ENCODE results near the gene POU6F2.

Gene POU6F2

DNA sequence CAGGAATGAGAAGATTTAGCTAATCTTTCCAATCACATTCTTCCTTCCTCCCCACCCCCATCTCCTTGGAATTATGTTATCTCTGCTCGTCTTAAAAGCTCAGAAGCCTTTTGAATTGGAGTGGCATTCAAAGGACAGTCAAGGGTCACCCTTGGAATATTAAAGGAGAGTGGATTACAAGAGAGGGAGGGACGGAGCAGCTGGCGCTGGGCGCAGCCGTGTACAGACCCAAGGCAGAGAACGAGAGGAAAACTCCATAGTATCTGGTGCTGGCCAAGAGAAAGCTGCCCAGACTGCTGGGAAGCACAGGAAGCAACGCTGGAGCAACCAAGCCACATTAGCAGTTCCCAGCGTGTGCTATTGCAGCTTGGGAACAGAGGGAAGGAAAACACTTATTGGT, 95.7 kb downstream of the POU6F2 start:
- no peak for DNase-seq

DNA sequence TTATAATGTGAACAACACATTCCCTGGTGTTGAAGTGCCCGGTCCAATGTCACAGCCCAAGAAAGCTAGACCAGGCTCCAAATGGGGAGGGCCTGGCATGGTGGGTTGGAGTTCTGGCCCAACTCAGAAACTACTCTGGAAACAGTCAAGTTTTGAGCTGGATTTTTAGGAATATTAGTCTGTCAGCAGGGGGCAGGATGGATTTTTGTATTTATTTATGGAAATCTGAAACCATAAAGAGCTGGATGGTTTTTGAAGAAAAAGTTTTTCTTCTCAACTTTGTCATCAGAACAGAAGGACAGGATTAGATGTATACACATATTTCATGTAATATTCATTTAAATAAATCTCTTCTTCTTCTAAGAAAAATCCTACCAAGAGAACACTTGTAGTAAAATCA, 97.5 kb downstream of the POU6F2 start:
- no peak for DNase-seq

DNA sequence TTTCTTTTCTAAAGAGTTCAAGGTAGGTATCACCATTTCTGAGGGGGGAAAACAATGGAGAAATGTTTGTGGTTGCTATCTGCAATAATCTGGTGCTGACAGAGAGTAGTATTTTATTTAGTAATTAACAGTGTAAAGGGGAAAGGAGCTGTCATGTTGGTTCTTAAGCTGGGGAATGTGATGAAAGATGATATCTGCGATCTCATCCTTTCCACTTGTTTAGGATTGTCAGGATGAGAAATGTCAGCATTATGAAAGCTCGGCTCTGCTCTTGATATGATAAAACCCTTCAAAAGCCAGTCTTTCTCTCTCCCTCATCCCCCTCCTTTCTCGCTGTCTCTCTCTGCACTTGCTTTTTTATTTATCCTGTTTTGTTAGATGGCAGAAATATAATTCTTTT, 106.1 kb downstream of the POU6F2 start:
- no peak for DNase-seq

DNA sequence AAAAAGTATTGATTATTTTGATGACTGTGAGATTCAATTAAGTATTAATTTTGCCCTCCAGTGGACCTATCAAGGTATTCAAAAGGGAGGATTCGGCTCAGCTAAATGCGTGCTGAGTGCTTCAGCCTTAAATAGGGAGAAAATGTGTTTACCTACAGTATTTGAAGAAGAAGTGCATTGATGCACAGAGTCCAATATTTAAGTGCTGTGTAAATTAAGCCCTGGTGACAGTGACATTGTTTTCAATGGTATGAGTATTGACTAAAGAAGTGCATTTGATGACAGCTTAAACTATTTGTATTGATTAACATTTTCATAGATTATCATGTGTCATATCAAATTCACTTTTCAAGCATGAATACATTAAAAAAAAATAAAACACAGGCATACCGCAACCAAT, 106.6 kb downstream of the POU6F2 start:
- DNase-seq: peak; percentile 12

DNA sequence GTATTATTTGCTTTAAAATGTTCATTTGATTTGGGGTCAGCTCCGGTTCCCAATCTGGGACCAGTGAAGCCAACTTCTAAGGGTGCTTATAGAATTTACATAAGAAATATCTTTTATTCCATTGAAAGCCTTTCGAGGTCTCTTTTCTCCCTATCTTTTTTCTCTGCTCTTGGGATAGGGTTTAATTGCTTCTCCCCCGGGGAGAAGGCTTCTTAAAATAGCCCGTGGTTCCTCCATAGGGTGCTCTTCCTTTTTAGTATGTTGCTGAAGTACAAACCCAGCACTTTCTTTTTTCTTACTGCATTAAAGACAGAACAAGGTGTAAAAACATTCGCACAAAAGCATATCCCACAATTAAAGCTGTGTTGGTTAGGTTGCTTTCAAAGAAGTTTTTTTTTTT, 107.5 kb downstream of the POU6F2 start:
- DNase-seq: no peak

DNA sequence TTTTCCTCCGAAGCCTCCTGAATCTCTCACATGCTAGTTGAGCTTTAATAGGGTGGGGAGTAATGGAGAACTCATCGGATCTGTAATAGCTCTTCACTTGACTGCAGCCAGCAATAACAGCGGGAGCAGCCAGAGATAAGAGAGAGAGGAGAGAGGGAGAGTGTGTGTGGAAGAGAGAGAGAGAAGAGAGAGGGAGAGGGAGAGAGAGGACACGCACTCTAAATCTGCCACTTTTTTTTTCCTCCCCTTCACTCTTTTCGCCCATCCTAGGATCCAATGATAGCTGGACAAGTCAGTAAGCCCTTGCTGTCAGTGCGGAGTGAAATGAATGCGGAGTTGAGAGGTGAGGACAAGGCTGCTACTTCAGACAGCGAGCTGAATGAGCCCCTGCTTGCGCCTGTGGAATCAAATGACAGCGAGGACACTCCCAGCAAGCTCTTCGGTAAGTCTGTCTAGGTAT, 107.9 kb downstream of the POU6F2 start:
- DNase-seq: peak; percentile 25

DNA sequence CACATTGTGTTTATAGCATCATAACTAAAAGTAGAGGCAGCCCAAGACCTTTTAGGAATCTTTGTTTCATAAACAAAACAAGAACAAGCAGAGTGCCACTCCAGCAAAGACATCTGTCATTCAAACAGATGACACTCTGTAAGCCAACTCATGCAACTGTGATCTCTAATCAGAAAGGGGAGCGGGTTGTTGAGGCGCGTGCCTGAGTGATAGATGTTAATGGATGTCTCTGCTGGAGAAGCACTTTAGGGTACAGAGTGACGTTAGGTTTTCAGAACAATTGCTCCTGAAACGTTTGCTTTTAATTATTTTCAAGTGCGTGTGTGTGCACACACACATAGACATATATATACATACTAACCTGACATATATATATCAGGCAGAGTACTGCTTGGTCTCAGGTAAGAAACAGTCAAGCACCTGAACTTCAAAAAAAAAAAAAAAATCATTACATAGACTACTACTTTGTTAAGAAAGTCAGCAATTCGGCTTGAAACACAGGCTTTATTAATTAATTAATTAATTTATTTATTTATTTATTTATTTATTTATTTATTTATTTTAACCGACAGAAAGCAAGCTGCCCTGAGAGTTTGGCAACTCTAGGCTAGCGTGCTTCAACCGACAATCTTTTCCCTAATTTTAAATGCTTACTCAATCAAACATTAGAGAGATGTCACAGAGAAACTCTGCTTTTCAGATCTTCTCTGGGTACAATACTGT, 109.1 kb downstream of the POU6F2 start:
- DNase-seq: no peak

DNA sequence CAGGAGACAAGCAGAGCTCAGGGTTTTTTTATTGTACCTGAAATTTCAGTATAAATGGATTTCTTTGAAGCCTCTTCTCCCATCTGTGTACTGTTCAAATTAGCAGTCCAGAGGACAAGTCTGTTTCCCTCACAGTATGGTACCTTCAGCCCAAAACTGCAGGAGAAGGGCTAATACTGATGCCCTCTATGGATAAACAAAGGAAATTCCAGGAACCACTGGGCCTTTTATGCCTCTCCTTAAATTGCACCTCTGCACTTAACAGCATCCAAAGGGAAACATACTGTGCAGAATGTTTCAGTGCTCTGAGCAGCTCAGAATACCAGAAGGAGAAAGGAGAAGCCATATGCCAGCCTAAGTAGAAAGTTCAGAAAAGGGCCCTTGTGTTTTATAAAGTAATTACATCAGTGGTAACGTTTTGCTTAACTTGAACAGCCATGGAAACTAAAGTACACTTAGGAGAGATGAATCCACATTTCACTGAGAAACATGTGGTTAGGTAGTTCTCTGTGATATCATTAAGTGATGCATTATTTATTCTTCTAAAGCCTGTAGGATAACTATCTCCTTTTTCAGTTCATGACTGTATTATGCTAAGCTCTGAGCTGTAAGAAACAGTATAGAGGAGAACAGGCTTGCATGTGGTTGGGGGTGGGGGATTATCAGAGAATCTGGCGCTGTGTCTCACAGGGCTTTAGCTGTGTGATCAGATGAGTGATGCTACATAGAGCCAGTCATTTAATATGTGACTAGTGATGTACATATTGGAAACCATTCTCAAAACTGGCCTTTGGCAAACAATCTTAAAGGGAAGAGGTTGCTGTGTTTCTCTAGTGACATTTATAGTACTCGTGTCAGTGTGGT, 111.3 kb downstream of the POU6F2 start:
- no peak for DNase-seq

DNA sequence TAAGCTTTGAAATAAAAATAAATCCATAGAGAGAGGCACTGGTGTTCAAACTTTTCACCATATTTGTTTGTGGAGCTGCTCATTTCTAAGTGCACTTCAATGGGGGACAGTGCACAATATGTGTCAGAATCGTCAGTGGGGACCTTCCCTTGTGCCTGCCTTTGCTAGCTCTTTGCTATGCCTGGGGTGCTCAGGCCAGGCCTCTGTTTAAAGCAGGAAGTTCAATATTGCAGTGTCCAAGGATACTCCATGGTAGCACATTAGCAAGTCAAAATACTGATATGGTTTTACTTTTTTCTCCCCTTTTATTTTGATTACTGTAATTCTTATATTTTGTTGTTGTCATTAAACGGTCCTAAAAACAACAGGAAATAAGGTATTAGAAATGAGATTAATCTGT, 113.4 kb downstream of the POU6F2 start:
- DNase-seq: no peak

DNA sequence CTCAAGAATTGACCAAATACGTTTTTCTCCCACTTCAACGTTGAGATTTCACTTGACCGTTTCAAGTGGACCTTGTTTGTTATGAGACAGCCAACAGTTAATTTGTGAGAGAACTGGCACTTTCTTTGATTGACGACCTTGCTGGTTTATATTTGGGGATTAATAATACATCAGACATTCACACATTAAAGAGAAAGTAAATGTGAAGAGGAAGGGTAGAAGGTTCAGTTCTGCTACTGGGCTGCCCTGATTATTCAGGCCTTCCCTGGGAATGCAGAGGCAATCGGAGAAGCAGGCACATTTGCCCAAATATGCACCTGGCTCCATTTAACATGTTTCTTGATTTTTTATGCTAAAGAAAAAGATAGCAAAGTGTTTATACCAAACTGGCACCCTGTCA, 114.1 kb downstream of the POU6F2 start:
- no peak for DNase-seq

DNA sequence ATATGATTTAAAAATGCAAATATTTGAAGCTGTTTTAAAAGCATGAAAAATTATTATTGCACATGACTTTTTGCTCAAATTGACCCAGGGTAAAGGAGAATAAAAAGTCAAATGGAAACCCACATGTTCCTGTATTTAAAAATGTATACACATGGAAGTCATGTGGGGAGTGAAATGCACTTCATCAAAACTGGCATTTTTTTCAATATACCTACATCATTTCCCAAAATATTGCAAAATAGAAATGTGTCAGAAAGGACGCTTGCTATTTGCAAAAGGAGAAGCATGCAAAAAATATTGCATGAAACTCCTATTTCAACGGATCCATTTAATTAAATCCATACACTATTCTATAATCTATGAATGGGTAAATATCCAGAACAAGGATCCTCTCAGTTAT, 117.0 kb downstream of the POU6F2 start:
- no peak for DNase-seq

DNA sequence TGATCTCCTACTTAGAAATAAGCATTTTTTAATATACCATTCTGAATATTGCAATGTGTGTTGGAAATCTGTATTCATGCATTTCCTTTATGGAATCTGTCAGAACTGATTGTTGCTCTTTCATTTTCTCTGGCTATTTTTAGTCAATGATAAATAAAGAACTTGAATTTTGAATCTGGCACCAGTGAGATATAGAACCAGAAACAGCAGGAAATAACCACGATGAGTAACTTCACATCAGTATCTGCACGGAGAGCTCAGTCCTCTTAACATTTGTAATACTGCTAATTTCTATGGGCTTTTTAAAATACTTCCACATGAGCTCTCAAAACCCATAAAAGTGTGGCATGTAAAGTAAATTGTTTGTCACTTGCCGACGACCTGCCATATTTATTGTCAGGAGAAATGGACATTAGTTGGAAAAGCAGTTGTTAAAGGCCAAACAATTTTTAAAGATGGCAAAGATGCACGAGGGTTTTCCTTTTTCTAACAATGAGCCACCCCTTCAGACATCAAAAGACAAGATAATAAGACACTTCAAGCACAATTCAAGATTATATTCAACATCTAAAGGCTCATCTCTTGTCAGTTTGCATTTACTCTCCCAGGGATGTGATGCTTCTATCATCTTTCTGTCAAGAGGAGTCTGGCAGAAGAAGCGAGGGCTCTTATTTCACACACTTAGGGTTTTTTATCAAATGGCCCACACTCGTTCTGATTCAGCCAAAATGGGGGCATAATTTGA, 118.3 kb downstream of the POU6F2 start:
- DNase-seq: no peak

DNA sequence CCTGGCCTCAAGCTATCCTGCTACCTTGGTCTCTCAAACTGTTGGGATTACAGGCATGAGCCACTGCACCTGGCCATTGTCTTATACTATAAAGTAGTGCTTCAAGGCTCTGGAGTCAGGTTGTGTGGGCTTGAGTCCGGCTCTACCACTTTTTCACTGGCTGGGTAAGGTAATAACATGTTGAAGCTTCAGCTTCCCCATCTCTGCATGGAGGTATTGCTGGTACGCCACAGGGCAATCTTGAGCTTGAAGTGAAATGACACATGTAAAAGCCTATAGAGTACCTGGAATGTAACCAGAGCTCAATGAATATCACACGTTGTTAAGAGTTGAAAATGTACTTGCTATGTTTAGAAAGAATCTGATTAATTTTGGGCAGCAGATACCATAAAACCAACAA, 120.8 kb downstream of the POU6F2 start:
- DNase-seq: no peak

DNA sequence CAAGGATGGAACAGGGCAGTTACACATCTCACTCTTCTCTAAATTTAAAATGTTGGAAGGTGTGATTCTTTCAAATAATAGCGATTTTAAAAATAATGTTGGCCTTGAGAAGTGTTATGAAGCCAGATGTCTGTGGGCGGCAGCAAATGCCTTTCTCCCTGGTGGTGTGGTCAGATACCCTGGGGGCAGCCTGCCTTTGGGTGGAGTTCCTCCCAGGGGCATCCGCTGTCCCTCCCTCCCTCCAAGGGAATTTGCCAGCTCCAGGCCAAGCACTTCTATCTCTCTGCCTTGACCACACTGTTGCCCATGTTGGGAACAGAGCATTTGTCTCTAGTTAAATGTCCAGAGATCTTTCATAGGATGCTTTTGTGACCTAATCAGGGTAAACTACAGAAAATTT, 121.4 kb downstream of the POU6F2 start:
- DNase-seq: no peak

DNA sequence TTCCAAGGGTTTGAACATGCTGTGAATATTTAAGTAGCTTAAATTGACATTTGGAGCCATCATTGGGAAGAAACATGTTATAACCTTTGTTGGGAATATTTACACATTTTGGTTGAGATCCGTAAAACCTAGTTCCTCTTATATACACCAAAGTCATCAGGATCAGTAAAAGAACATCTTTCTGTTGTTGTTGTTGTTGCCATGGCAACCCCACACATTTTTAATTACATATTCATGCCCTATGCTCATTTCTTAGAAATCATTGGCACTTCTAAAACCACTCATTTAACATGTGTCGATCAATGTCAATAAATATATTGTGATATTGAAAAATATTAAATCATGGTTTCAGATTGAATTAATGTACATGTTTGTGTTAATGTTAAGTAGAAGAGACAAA, 122.6 kb downstream of the POU6F2 start:
- DNase-seq: no peak

DNA sequence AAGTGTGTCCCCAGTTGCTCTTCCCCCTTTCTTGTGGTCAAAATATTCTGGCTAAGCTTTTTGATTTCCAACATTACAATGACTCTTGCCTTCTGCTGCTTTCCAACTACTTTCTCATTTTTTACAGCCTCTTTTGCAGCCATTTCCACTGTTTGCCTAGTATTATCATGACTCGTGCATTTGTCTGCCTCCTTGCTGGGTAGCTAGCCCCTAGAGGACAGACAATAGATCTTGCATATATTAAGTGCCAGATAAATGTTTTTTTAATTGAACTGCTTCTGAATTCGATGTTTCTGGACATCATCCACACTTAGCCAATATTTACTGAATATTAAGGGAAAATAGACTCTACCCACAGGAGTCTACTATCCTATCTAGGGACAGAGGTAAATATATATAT, 124.5 kb downstream of the POU6F2 start:
- no peak for DNase-seq

DNA sequence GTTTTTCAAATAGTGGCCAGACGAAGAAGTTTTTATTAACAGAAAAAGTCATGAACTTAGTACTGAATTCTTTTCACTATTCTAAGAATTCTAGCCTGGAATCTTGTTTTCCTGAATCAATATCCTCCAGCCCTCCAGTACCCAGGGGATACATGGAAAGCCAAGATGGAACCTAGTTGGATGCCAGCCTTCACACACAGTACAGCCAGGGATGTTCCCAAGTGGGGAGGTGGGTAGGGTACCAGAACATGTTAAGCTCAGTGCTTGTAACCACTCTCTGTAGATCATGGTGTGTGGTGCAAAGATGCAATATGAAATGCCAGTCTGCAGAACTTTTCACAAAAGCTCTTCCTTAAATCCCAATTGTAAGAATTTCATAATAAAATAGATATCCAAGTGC, 128.0 kb downstream of the POU6F2 start:
- no peak for DNase-seq

DNA sequence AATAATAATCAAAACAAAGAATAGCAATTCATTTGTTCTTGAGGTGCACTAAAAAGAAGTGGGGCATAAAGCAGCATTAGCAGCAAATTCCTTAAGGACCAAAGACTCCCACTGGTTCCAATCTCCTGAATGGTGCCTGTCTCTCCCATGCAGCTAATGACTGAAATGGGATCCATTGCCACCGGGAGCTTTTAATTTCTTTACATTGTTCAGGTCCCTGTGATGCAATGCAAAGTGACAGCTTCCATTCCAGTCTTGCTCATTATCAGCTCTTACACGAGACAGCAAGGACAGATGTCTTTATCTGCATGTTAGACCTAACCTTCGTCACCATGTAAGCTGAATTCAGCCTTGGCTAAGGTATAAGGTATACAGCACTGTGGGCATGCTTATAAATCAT, 148.1 kb downstream of the POU6F2 start:
- no peak for DNase-seq

DNA sequence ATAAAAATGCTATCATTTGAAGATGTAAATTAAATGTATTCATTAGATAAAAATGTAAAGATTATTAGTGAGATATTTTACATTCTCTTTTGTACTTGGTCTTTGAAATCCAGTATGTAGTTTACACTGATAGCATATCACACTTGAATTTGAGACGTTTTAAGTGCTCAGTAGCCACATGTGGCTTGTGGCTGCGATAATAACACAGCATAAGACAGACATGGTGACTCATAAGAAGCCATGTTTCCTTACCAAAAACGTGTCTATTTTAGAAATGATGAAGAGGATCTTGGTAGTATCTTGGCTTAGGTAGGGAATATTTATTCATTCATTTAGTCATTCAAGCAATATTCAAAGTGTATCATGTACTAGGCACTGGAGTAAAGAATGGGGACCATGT, 149.3 kb downstream of the POU6F2 start:
- no peak for DNase-seq

DNA sequence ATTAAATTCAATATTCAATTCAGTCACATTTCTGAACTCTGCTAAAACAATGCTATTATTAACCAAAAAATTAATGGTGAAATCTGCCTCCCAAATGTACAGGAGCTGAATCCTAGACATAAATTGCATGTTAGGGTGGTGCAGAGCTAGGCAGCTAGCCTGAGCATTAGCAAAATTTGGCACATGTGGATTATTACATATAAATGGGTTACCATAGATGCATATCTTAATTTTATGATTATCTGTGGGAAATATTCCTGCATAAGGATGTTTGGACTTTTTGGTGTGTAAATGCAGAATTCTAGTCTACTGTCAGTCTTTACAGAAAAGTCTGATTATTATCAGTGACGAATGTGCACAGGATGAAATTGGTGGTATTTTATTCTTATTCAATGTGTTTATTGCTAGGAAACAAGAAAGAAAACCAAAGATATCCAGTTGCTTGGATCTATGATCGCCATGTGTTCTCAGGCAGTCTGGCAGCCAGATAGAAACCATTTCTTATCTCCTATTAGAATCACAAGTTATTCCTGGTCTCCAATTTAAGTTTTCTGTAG, 150.7 kb downstream of the POU6F2 start:
- DNase-seq: no peak

DNA sequence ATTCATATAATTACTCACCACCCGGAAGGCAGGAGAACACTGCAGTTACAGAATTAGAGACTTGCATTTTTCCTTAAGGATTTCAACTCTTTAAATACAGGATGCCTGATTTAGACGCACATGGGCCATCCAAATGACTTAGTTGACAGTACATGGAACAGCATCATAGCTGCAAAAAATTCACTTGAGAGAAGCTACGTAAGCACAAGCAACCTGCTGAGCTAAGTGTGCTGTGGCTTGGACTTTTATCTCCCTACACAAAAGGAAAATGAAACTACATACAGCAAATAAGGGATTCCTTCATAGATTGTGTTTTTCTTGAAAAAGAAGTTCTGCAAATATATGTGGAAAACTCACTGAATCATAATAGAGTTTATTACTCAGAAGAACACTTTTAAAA, 152.6 kb downstream of the POU6F2 start:
- no peak for DNase-seq

DNA sequence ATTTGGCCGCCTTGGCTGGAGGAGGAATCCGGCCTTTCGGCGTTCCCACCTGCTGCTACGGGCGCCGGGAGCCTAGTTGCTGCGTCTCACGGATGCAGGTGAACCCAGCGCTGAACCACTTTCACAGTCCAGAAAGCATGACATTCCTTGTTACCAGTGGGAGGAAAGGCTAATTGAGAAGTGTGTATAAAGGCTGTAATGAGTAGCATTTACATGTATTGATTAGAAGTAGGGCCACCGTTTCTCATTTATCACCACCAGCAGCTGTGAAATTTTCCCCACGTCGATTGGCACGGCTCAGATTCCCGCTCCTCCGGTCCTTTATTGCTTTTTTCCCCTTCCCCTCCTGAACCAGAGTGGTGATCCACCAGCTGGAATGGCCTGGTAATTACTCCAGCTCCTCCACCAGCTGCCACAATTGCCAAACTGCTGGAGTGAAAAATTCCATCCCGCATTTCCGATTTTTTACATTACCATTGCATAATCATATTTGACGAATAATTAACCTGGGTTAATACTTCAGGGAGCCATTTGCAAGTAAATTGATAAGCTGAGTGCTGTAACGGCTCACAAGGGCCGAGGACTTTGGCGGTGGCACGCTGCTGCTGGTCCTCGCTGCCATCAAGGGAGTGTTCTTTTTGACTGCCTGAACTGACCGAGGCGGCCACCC, 153.3 kb downstream of the POU6F2 start:
- DNase-seq: no peak

DNA sequence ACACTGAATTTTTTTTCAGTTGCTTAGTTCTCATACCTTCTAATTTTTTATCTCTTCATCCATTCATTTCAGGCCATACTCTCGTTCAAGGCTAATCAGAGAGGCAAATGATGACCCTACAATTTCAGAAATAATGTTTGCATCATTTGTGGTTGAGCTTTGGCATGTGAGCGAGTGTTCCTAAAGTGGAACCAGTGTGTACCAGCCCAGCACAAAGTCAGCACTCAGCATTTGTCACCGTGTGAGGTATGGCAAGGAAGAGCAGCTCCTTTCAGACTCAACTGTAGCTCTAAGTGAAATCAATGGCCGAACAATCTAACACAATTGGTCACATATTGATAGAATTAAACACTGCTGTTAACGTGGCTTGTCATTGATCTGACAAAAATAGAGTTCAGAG, 154.6 kb downstream of the POU6F2 start:
- DNase-seq: no peak
